ENCODE measurements around the gene STX10. TPM values are rescaled to one million over a fixed set of nuclear protein-coding genes. Genes with fewer than 3 reads are reported as not detected.
"Not testable (repeated sequence)": the region's sequence is repeated elsewhere in the genome, so short reads cannot be mapped to it uniquely, and the experiment has no call there.

Gene STX10
- total and polyA plus RNA-seq, 9 of the 15 experiments (the other 6 are each of a cell fraction or from before 2014, with no cell fraction given), result 0.51 to 66.3 (median 31.0) TPM

GRCh38 chr19:13166151-13166550, 16.0 kb upstream of the STX10 start:
- BruUV-seq (replicated peaks); H4K20me1 ChIP-seq (replicated peaks; ENCODE audit: control insufficient read depth, insufficient read depth, low read length); H2AFZ ChIP-seq (ENCODE audit: low read depth, low read length); H3K36me3 ChIP-seq (ENCODE audit: control insufficient read depth, insufficient read depth, low read length); H3K9me1 ChIP-seq (ENCODE audit: control insufficient read depth, insufficient read depth, low read length); H3K27ac ChIP-seq (ENCODE audit: extremely low read depth, low read depth, low read length); H3K4me3 ChIP-seq; H3K79me2 ChIP-seq (ENCODE audit: control insufficient read depth, insufficient read depth, low read length); ATAC-seq; CTCF ChIA-PET (ENCODE audit: low intra/inter-chr PET ratio); H3K4me2 ChIP-seq (ENCODE audit: insufficient read depth, low read length); FAIRE-seq; H3K9me3 ChIP-seq (replicated peaks; ENCODE audit: control insufficient read depth, insufficient read depth, low read depth, low read length); H3K9ac ChIP-seq (ENCODE audit: insufficient read depth in 1 of 2, low read depth in 2 of 2, low read length in 2 of 2); H3K27me3 ChIP-seq (ENCODE audit: control insufficient read depth in 2 of 2, insufficient read depth in 2 of 2, low read length in 2 of 2); in situ Hi-C loops (cut with MboI); DNase-seq (ENCODE audit: extremely low read depth in 1 of 4, low spot score in 3 of 4); intact Hi-C loops (cut with micrococcal nuclease): not testable (repeated sequence)
- peaks cover 35 to 69% of the 10 kb centered on the region in 2 experiments for H3K4me1 ChIP-seq (replicated peaks in 1 of 2; ENCODE audit: control insufficient read depth in 2 of 2, insufficient read depth in 2 of 2, low read length in 2 of 2)
- POLR2A ChIA-PET, result interaction anchor here (0.6 to 3.7 kb wide), 4 partner anchors 10 to 127 kb away, joined by 3 to 39 read pairs (median 5); no protein-coding TSS in a partner anchor
- 94% methylated on average over 3 of the region's 3 CpGs for whole genome bisulfite sequencing (ENCODE audit: insufficient coverage, low coverage, missing lambda C conversion rate)
- peak; percentile 23 for TF ChIP-seq RBM25 (IDR thresholded peaks at IDR 0.05; ENCODE audit: low read depth, low read length, severe bottlenecking)
- peak; percentile 69 for TF ChIP-seq BCOR (IDR thresholded peaks at IDR 0.05)

GRCh38 chr19:13165162-13165997, 15.2 kb upstream of the STX10 start:
- H3K9me1 ChIP-seq (ENCODE audit: control insufficient read depth, insufficient read depth, low read length), result no peaks in the 10 kb centered on the region
- no peaks in the 10 kb centered on the region for H3K27me3 ChIP-seq (ENCODE audit: control insufficient read depth in 2 of 2, insufficient read depth in 2 of 2, low read length in 2 of 2)
- peak overlapping the region; percentile 82 to 88; a peak in 3 of 4 replicates for H3K9ac ChIP-seq (ENCODE audit: insufficient read depth in 1 of 2, low read depth in 2 of 2, low read length in 2 of 2)
- intact Hi-C loops (cut with micrococcal nuclease) (no loop called here), in situ Hi-C loops (cut with MboI) (no loop called here)
- ChIA-PET POLR2A (interaction anchor here (0.6 to 4.9 kb wide), 11 partner anchors 10 to 1008 kb away, joined by 3 to 45 read pairs (median 3); partner anchors contain the start of genes IER2 and STX10), CTCF (ENCODE audit: low intra/inter-chr PET ratio) (no interaction called here)
- FAIRE-seq (no peak), ATAC-seq (no peak), DNase-seq (ENCODE audit: extremely low read depth in 1 of 4, low spot score in 3 of 4) (peak in 1 of 4 experiments; percentile 28)
- peak overlapping the region; percentile 98 for H3K27ac ChIP-seq (ENCODE audit: extremely low read depth, low read depth, low read length)
- H3K36me3 ChIP-seq (ENCODE audit: control insufficient read depth, insufficient read depth, low read length), result no peaks in the 10 kb centered on the region; the same call in 2 of the 3 replicates
- H3K4me1 ChIP-seq (replicated peaks in 1 of 2; ENCODE audit: control insufficient read depth in 2 of 2, insufficient read depth in 2 of 2, low read length in 2 of 2), result peaks cover 35 to 70% of the 10 kb centered on the region in 2 experiments
- peak overlapping the region; percentile 96; the same call in 1 of the 2 replicates for H3K4me2 ChIP-seq (ENCODE audit: insufficient read depth, low read length)
- peaks cover 7% of the 10 kb centered on the region; the same call in 2 of the 3 replicates for H3K79me2 ChIP-seq (ENCODE audit: control insufficient read depth, insufficient read depth, low read length)
- 73% methylated on average over 17 of the region's 19 CpGs for WGBS (ENCODE audit: insufficient coverage, low coverage, missing lambda C conversion rate)
- no peaks in the 10 kb centered on the region for H4K20me1 ChIP-seq (replicated peaks; ENCODE audit: control insufficient read depth, insufficient read depth, low read length)
- H3K9me3 ChIP-seq (replicated peaks; ENCODE audit: control insufficient read depth, insufficient read depth, low read depth, low read length), result no peaks in the 10 kb centered on the region
- H3K4me3 ChIP-seq, result no peak overlapping the region
- H2AFZ ChIP-seq (ENCODE audit: low read depth, low read length), result peak overlapping the region; percentile 81
- BruUV-seq (replicated peaks), result no TSS peak
- TF ChIP-seq NR4A1 (CRISPR knock-in tag; IDR thresholded peaks at IDR 0.05) (no peak), NR4A1 (tag; IDR thresholded peaks at IDR 0.05) (no peak), SPI1 (IDR thresholded peaks at IDR 0.05; ENCODE audit: borderline replicate concordance, low read depth, low read length) (no peak), ZNF224 (CRISPR knock-in tag; IDR thresholded peaks at IDR 0.05) (no peak), TGIF2 (CRISPR knock-in tag; IDR thresholded peaks at IDR 0.05) (no peak), CBX5 (IDR thresholded peaks at IDR 0.05; ENCODE audit: borderline replicate concordance, low read depth) (no peak)

All from K562 (cell line).